Mammary epithelial cell (primary cell): ENCODE data around the gene AGAP5.
"Not testable (repeated sequence)": the region's sequence is repeated elsewhere in the genome, so short reads cannot be mapped to it uniquely, and the experiment has no call there.

Source experiments
- CTCF ChIP-seq, 2 donors: IDR thresholded peaks in 1 of 2; conservative IDR thresholded peaks in 1 of 2; 2 replicates each; pipeline ENCODE4 v1.5.1; 2011 to 2012; ENCODE audit warnings: inconsistent platforms in 2 of 2, low read length in 2 of 2, mild to moderate bottlenecking in 2 of 2, control low read depth in 1 of 2, low read depth in 1 of 2; ENCODE audit not compliant: insufficient read depth in 1 of 2; ENCODE audit errors: extremely low read depth in 1 of 2
- EZH2 ChIP-seq: IDR thresholded peaks from 2 replicates; pipeline ENCODE4 v1.6.1; 2012; ENCODE audit warnings: low read length, inconsistent platforms, borderline replicate concordance

GRCh38 chr10:73740501-73741254 is 42.8 kb upstream of the AGAP5 start:
- not testable (repeated sequence) for TF ChIP-seq CTCF (conservative IDR thresholded peaks at IDR 0.05 in 1 of 2, IDR thresholded peaks at IDR 0.05 in 1 of 2; ENCODE audit: extremely low read depth in 1 of 2, insufficient read depth in 1 of 2, low read depth in 1 of 2, low read length in 2 of 2); EZH2
